ENCODE data around the gene PAQR6. TPM values are rescaled to one million over a fixed set of nuclear protein-coding genes. Genes with fewer than 3 reads are reported as not detected.

The PAQR6 gene
- total RNA-seq, 4 donors from 2014 or later: 0.51 to 1.2 (median 1.1) TPM; not detected in 1

- TF ChIP-seq POLR2A (IDR thresholded peaks at IDR 0.05) (peak; percentile 44 to 54), CTCF (IDR thresholded peaks at IDR 0.05) (no peak)
- DNase-seq: peak; percentile 88 to 89
- Histone ChIP-seq H3K4me3 (peak overlapping the region; percentile 43 to 56), H3K4me1 (peaks cover 0 to 17% of the 10 kb centered on the region in 2 donors), H3K27ac (peak overlapping the region; percentile 89 to 91), H3K27me3 (no peaks in the 10 kb centered on the region), H3K36me3 (no peaks in the 10 kb centered on the region), H3K9me3 (no peaks in the 10 kb centered on the region)
- intact Hi-C loops (cut with DNase I; ENCODE audit: low total_unique reads): no loop called here
These were observed 43.6 kb upstream of the PAQR6 start for GRCh38 chr1:156291226-156292061.

- DNase-seq: no peak
- H3K27me3 ChIP-seq: no peaks in the 10 kb centered on the region
- intact Hi-C loops (cut with DNase I; ENCODE audit: low total_unique reads): no loop called here
These were observed 42.0 kb upstream of the PAQR6 start for GRCh38 chr1:156289857-156290256.

GRCh38 chr1:156286061-156286460 lies 38.2 kb upstream of the PAQR6 start:
- Histone ChIP-seq H3K4me1 (peaks cover 0 to 6% of the 10 kb centered on the region in 2 donors), H3K36me3 (no peaks in the 10 kb centered on the region), H3K27me3 (no peaks in the 10 kb centered on the region), H3K9me3 (no peaks in the 10 kb centered on the region), H3K4me3 (no peak overlapping the region), H3K27ac (no peak overlapping the region)
- no peak for TF ChIP-seq POLR2A (IDR thresholded peaks at IDR 0.05)
- TF ChIP-seq CTCF (IDR thresholded peaks at IDR 0.05): no peak
- intact Hi-C loops (cut with DNase I; ENCODE audit: low total_unique reads): no loop called here
- DNase-seq: no peak

More at GRCh38 chr1:156289857-156290256, 42.0 kb upstream of the PAQR6 start:
- H3K4me3 ChIP-seq: no peak overlapping the region
- peaks cover 0 to 15% of the 10 kb centered on the region in 2 donors for H3K4me1 ChIP-seq
- no peaks in the 10 kb centered on the region for H3K36me3 ChIP-seq
- no peaks in the 10 kb centered on the region for H3K9me3 ChIP-seq
- no peak for TF ChIP-seq CTCF (IDR thresholded peaks at IDR 0.05)
- TF ChIP-seq POLR2A (IDR thresholded peaks at IDR 0.05): no peak
- H3K27ac ChIP-seq: no peak overlapping the region

GRCh38 chr1:156285437-156285836 lies 37.6 kb upstream of the PAQR6 start:
- H3K9me3 ChIP-seq: no peaks in the 10 kb centered on the region

More at GRCh38 chr1:156285437-156285836, 37.6 kb upstream of the PAQR6 start:
- Histone ChIP-seq H3K36me3 (no peaks in the 10 kb centered on the region), H3K27me3 (no peaks in the 10 kb centered on the region), H3K4me3 (no peak overlapping the region), H3K27ac (no peak overlapping the region), H3K4me1 (peaks cover 0 to 7% of the 10 kb centered on the region in 2 donors)
- intact Hi-C loops (cut with DNase I; ENCODE audit: low total_unique reads): no loop called here
- TF ChIP-seq POLR2A (IDR thresholded peaks at IDR 0.05) (no peak), CTCF (IDR thresholded peaks at IDR 0.05) (no peak)
- no peak for DNase-seq
